Lower lobe of right lung (tissue), 2 donors: ENCODE data around the gene TNFAIP1. TPM values are rescaled to one million over a fixed set of nuclear protein-coding genes. Genes with fewer than 3 reads are reported as not detected.
"Not testable (repeated sequence)": the region's sequence is repeated elsewhere in the genome, so short reads cannot be mapped to it uniquely, and the experiment has no call there.

Experiments used
- ATAC-seq, 2 donors: fragments of 200-7000 bp; cut with Tn5 transposase; one replicate each; pipeline ENCODE4 v1.9.1; 2020 to 2022; ENCODE audit warnings: mild to moderate bottlenecking in 2 of 2, moderate library complexity in 2 of 2
- DNase-seq: peaks from one replicate; pipeline ENCODE4 v3.0.0-alpha.2; 2020
- H3K27ac ChIP-seq: fragments of 200-600 bp; one replicate; pipeline ENCODE4 v1.8.0; 2022
- H3K27me3 ChIP-seq: fragments of 200-600 bp; one replicate; pipeline ENCODE4 v1.8.0; 2022; ENCODE audit warnings: low read depth
- H3K36me3 ChIP-seq: fragments of 200-600 bp; one replicate; pipeline ENCODE4 v1.8.0; 2022; ENCODE audit warnings: mild to moderate bottlenecking
- H3K4me1 ChIP-seq: fragments of 200-600 bp; one replicate; pipeline ENCODE4 v1.8.0; 2022
- H3K4me3 ChIP-seq: fragments of 200-600 bp; one replicate; pipeline ENCODE4 v1.8.0; 2022; ENCODE audit warnings: mild to moderate bottlenecking
- H3K9me3 ChIP-seq: fragments of 200-600 bp; one replicate; pipeline ENCODE4 v1.8.0; 2022
- CTCF ChIP-seq: fragments of 200-600 bp; IDR thresholded peaks from one replicate; pipeline ENCODE4 v1.8.0; 2022; ENCODE audit warnings: antibody characterized with exemption, mild to moderate bottlenecking
- intact Hi-C: fragments of 100-400 bp; cut with DNase I; formaldehyde crosslinking; loops from one replicate; pipeline ENCODE4 v1.11.0; 2022
- long read RNA-seq: library from polyadenylated mRNA; unstranded; transcript quantifications from one replicate; pipeline ENCODE4 v2.0.0, GENCODE V29; 2021
- total RNA-seq: library from RNA; stranded (reverse); fragmentation: NEBNext Ultra II Directional; extraction: Animal tissue kit (Norgen Biotek cat#: 25700); gene quantifications from one replicate; pipeline ENCODE4 v1.2.1, GENCODE V29; 2021
- donor health status: DM: no; HTN: yes; CAD: no; lungs with severe emphysema.

The TNFAIP1 gene
- 56.1 TPM for total RNA-seq
- long read RNA-seq, transcript TNFAIP1-201 (7 exons, 3,627 nt), result major isoform, 45 of 131 reads
- long read RNA-seq, partial matches to known transcripts, result 76 of 131 reads
- long read RNA-seq, other reads (novel, unspliced or antisense), result 10 of 131 reads

GRCh38 chr17:28335201-28335958 is at the start of gene TNFAIP1, which contains the start of gene IFT20:
TNFAIP1 (plus strand) TSS chr17:28335761; CDS start chr17:28339522, 3,761 bp downstream.
IFT20 (minus strand) TSS chr17:28335472; CDS start chr17:28331985, 3,487 bp downstream.
- DNase-seq, result peak; percentile 99
- peaks cover 56% of the 10 kb centered on the region for H3K4me1 ChIP-seq
- ATAC-seq, result peak; percentile 96 to 98
- H3K36me3 ChIP-seq, result peaks cover 31% of the 10 kb centered on the region
- peak within 1 kb of the TSS; percentile 99 for H3K27ac ChIP-seq
- no peak for TF ChIP-seq CTCF
- no peaks in the 10 kb centered on the region for H3K27me3 ChIP-seq
- peak within 1 kb of the TSS; percentile 97 for H3K4me3 ChIP-seq
- intact Hi-C loops, result no loop called here
- H3K9me3 ChIP-seq, result no peaks in the 10 kb centered on the region

GRCh38 chr17:28285965-28286364 is 49.6 kb upstream of the TNFAIP1 start:
- no peaks in the 10 kb centered on the region for H3K9me3 ChIP-seq
- intact Hi-C loops, result no loop called here

GRCh38 chr17:28290703-28291102 is 44.9 kb upstream of the TNFAIP1 start:
- ATAC-seq, result no peak
- intact Hi-C loops, result no loop called here
- no peak overlapping the region for H3K27ac ChIP-seq
- no peaks in the 10 kb centered on the region for H3K36me3 ChIP-seq
- H3K4me3 ChIP-seq, result no peak overlapping the region
- no peak for TF ChIP-seq CTCF
- H3K9me3 ChIP-seq, result no peaks in the 10 kb centered on the region
- DNase-seq, result no peak
- H3K27me3 ChIP-seq, result no peaks in the 10 kb centered on the region
- H3K4me1 ChIP-seq, result no peaks in the 10 kb centered on the region

More at GRCh38 chr17:28285965-28286364, 49.6 kb upstream of the TNFAIP1 start:
- Histone ChIP-seq H3K27me3 (no peaks in the 10 kb centered on the region), H3K4me1 (peaks cover 3% of the 10 kb centered on the region), H3K27ac (no peak overlapping the region), H3K4me3 (no peak overlapping the region), H3K36me3 (no peaks in the 10 kb centered on the region)
- ATAC-seq (no peak), DNase-seq (no peak)
- TF ChIP-seq CTCF, result no peak

- Histone ChIP-seq H3K27me3 (no peaks in the 10 kb centered on the region), H3K36me3 (no peaks in the 10 kb centered on the region), H3K4me3 (no peak overlapping the region), H3K27ac (no peak overlapping the region), H3K4me1 (no peaks in the 10 kb centered on the region), H3K9me3 (no peaks in the 10 kb centered on the region)
- intact Hi-C loops, result no loop called here
- DNase-seq, result no peak
- no peak for ATAC-seq
- TF ChIP-seq CTCF, result no peak
These were observed 43.7 kb upstream of the TNFAIP1 start for GRCh38 chr17:28291780-28292330.

GRCh38 chr17:28292878-28293277 is 42.7 kb upstream of the TNFAIP1 start:
- H3K4me1 ChIP-seq, result not testable (repeated sequence)

DNA sequence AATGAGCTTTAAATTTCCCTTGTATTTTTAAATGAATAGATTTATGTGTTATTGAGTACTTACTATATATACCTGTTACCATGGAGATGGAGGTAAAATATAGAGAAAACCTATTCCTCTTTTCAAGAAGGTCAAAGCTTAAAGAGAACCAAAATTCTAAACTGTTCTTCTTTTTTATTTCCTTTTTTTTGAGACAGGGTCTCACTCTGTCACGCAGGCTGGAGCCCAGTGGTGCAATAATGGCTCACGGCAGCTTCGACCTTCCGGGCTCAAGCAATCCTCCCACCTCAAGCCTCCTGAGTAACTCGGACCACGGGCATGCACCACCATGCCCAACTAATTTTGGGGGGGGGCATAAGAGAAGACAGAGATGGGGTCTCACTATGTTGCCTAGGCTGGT is 41.6 kb upstream of the TNFAIP1 start:
- Histone ChIP-seq H3K36me3 (no peaks in the 10 kb centered on the region), H3K4me3 (no peak overlapping the region), H3K27me3 (no peaks in the 10 kb centered on the region), H3K4me1 (no peaks in the 10 kb centered on the region), H3K9me3 (no peaks in the 10 kb centered on the region), H3K27ac (no peak overlapping the region)
- no peak for TF ChIP-seq CTCF
- ATAC-seq (no peak), DNase-seq (no peak)
- intact Hi-C loops, result no loop called here

More at GRCh38 chr17:28292878-28293277, 42.7 kb upstream of the TNFAIP1 start:
- H3K27ac ChIP-seq, ATAC-seq, H3K27me3 ChIP-seq, H3K9me3 ChIP-seq, intact Hi-C loops, DNase-seq, H3K4me3 ChIP-seq, H3K36me3 ChIP-seq: not testable (repeated sequence)
